Measurements from ENCODE around the gene TBL1X.
A peak's percentile ranks its signal among the peaks of the same experiment; 100 is the strongest.
"Not testable (repeated sequence)": the region's sequence is repeated elsewhere in the genome, so short reads cannot be mapped to it uniquely, and the experiment has no call there.

TBL1X gene

DNA sequence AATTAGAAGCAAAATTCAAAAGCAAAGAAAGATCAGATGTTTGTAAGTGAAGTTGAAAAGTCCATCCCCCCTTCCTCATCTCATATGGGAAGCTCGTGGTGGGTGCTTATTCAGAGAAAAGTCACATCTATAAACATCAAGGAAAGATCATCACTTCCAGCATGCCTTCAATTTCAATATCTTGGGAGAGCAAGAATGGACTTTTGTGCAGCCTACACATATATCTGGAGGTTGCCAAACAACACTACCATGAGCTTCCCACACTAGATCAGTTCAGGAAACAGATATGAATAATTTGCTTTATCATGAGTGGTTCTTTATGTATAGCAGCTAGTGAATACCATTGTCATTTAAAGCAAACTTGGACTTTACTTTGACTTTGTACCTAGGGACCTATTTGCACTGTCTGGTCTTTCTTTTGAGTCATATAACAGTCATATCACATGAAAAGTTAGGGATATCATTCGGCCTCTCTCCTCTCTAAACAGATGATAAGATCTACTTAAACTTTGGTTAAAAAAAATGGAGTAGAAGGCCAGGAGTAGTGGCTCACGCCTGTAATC is 5.6 kb upstream of the TBL1X start:
- DNase-seq (ENCODE audit: low spot score), result no peak

DNA sequence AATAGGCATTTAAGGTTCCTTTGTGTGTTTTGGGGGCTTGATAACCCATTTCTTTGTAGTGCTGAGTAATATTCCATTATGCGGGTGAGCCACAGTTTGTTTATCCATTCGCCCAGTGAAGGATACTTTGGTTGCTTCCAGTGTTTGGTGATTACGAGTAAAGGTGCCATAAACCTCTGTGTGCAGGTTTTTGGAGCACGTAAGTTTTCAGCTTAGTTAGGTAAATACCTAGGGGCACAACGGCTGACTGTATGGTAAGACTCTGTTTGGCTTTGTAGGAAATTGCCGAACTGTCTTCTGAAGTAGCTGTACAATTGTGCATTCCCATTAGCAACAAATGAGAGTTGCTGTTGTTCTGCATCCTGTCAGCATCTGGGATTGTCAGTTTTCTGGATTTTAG is 3.8 kb upstream of the TBL1X start:
- no peak for DNase-seq (ENCODE audit: low spot score)

DNA sequence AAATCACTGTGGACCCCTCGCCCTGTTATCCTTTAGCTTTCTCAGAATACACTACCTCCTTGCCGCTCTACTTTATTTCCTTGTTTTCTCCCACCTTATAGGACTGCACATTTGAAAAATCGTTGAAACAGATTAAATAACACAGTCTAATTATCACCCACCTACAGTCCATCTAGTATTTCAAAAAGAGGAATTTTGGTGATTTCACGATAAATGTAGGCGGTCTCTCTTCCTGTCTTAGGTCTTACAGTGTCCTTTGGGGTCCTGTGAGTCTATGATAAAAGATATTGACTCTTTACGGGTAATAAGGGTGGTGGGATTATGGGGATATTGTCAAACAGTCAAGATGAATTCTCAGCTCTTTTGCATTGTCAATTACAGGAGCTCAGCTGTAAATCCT is 2.4 kb upstream of the TBL1X start:
- DNase-seq (ENCODE audit: low spot score), result peak; percentile 2

DNA sequence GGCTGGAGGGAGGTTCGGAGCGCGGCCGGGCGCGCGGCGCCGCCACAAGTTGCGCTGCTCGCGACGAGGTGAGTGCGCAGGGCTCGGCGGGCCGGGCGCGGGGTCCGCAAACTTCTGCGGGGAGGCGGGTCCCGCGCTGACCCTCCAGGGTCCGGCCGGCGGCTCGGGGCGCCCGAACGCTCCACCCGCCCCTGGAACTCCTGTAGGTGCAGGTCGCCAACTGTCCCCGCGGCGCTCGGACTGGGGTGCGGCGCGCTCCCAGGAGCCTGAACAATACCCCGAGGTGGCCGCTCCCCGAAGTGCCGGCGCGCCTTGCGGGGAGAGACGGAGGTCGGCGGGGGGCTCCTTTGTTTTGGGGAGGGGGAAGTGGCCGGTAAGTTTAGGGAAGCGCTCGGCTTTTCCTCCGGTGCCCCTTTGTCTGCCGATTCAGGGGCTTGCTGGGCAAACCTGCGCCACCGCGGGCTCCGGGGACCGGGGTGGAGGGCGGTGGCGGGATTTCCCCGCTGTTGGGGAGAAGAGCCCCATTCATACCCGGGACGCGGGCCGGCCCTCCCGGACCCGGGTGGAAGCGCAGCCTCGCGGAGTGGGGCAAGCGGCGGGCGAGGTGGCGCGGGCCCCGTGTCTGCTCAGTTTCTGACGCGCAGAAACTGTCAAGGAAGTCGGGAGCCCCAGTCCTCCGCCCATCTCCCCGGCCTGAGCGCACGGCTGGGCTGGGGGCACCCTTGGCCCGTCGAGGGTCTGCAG is 694 bp downstream of the TBL1X start:
- peak; percentile 8 for DNase-seq (ENCODE audit: low spot score)

DNA sequence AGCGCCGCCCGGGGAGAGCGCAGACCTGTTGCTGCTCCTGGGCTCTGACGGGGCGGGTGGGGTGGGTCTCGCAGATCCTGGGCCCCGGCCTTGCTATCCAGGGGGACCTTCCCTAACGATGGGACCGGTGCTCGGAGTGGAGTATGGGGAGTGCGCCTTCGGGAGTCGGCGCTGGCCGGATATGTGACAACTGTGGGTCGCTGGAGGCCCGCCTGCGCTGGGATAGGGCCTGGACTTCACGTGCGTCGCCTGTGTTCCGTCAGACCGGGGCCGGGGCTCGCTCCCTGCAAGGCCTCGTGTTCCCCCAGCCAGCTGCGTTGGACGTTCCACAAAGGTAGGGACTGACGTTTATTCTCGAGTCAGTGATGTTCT is 1.3 kb downstream of the TBL1X start:
- DNase-seq (ENCODE audit: low spot score), result no peak

DNA sequence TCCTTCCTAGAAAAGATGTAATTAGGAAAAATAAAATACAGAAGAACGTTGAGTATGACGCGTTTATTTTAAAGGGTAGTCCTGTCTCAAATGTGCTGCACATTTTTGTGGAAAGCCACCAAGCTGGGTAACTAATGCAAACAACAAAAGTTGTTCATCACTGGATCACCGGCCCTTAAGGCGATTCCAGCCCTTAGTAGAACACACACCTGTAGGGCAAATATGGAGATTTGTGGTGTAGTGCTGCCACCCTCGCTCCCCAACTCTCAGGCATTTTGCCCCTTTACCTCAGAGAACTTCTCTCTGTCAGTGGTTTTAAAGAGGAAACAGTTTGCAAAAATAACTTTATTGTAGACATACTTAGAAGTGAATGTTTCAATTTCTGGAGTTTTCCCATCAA is 1.9 kb downstream of the TBL1X start:
- DNase-seq (ENCODE audit: low spot score), result peak; percentile 2

DNA sequence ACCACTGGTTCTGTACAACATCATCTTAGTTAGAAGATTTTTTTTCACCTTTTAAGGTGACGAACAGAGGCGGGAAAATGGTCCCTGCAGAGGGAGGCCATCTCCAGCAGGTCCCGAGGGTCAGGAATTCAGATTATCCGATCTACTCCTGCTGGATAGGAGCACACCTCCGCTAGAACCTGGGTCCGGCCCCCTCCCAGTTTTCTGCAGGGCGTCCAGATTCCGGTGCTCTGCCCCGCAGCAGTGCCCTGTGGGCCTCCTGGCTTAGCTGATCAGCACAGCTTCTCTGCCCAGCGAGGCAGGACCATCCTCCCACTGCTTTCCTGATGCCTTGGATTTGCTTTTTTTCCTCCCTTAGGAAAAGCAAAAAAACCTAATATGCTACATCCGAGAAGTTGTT is 2.3 kb downstream of the TBL1X start:
- no peak for DNase-seq (ENCODE audit: low spot score)

DNA sequence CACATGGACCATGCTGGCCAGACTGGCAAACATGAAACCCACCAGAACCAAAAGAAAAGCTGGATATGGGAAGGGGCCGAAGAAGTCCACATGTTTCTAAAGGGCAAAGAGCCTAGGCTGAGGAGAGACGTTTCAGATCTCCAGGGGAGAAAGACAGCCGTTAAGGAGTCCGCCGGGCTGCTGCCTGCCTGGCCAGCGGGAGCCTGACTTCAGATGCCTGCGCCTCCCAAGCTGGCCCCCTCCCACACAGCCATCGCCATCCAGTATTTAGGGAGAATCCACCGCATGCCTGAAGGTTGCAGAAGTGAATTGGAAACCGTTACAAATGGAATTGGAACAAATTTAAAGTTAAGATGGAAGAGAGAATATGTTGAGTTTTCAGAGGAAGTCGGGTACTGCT is 2.9 kb downstream of the TBL1X start:
- DNase-seq (ENCODE audit: low spot score), result no peak

DNA sequence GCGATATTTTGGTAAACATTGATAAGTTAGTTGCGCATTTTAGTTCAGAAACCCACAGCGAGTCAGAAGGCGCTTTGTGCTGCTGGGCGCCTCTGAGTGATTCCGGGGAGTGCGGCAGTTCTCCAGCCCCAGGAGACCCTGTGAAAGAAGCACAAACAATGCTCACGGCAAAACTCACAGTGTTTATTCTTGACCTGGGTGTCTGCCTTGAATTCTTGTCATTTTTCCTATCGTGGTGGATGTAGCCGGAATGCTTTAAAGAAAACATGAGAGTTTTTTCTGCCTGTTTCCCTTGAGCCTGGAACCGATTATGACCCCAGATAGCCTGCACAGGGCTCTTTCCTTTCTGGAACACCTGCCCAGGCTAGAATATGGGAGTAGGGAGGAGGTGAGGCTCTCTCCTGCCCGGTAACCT is 6.7 kb downstream of the TBL1X start:
- DNase-seq (ENCODE audit: low spot score), result no peak

DNA sequence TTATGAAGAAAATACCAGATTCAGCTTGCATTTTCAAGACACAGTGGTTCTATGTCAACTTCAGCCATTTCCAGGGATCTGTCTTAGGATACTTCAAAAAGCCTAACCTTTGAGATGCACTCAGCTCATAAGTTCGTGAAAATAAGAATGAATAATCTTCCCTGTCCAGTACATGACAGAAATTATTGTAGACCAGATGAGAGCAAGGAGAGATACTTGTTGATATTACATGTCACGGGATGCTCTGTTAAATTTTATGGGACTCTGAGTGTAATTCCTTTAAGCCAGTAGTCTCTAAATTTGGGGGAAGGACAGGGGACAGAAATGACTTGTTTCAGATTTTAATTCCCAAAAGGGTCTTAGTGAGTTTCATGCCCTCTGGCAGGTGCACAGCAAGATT is 8.8 kb downstream of the TBL1X start:
- no peak for DNase-seq (ENCODE audit: low spot score)

DNA sequence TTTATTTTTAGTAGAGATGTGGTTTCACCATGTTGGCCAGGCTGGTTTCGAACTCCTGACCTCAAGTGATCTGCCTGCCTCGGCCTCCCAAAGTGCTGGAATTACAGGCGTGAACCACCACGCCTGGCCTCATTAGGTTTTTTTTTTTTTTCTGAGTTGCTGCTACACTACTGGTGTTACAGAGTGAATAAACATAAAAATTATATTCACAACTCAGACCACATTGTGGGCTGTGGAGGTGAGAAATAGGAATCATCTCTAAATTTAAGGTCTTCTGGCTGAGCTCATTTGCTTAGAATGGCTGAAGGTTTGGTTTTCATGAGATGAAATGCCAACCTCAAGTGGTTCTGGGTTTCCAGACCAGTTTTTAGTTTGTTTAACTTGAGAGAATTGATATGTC is 10.6 kb downstream of the TBL1X start:
- DNase-seq (ENCODE audit: low spot score), result not testable (repeated sequence)

DNA sequence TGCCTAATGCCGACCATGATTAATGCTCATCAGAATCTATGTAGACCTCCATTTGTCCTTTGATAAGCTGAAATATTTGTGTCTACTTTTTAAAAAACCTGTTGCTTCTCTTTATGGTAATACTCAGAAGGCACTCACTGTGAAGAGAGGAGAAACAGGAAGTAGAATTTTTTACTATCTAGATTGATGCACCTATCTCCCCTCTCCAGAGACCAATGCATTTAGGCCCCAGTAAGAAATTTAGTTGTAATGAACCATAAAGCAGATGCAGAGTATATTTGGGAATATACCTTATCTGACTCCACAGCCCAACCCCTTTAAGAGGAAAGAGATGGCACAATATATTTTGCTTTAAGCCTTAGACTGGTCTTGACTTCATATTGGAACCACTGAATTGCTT is 11.1 kb downstream of the TBL1X start:
- DNase-seq (ENCODE audit: low spot score), result peak; percentile 15

DNA sequence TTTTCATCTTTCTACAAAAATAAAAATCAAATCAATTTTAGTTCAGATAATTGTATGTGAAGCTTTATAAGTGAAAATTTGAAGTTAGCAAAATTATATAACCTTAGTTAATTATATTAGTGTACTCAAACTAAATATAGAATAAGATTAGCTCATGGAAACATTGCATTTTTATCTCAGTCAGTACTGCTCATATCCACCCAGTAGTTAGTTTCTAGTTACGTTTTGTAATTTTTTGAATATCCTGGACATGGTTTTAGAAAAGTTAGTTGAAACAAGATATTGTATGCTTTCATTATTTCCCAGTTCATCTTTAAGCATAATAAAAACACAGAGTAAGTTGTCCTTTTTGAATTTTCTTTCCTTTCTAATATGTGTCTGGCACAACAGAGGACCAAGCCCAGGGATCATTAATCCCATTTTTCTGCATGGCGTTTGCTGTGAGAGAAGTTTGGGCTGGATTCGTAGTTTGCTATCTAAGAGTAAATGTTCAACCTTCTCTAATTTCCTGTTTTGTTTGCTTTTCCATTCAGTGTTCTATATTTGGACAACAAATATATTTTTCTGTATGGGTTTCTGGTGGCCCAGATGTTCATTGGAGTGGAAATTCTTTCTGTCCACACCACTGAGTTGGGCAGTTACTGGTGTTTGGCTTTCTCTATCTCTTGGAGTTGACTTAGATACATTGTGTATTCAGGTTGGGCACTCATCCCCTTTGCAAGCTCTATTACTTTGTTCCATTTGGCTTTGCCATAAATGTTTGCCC is 12.1 kb downstream of the TBL1X start:
- DNase-seq (ENCODE audit: low spot score), result no peak

DNA sequence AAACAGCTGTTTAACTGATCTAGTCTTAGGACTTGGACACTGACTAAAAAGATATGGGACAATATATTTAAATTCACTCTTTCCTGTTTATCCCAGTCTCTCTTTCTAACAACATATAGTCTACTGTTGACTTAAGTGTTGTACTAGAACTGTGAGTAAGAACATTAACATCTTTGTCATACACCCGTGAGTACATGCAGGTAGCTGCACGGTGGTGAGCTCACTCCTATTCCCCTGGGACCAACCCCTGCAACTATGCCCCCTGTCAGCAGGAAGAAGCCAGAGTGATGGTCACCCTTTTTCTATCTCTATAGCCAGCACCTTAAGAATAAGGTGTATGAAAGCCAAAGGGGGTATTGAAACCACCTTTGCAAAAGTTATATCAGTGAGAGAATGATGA is 17.6 kb downstream of the TBL1X start:
- no peak for DNase-seq (ENCODE audit: low spot score)

DNA sequence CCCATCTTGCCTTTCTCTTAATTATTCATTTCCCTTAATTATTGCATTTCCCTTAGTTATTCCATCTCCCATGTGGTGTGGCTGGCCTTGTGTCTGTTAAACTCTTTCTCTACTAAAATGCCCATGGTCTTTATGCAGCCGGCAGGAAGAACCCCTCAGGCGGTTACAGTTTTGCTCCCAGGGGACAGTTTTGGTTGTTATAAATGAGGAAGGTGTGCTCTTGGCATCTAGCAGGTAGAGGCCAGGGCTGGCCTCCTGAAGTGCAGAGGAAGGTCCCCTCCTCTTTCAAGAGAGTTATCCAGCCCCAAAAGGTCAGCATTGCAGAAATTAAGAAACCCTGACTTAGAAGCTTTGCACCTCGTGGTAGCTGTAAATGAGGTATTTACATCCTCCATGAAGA is 18.0 kb downstream of the TBL1X start:
- DNase-seq (ENCODE audit: low spot score), result no peak

DNA sequence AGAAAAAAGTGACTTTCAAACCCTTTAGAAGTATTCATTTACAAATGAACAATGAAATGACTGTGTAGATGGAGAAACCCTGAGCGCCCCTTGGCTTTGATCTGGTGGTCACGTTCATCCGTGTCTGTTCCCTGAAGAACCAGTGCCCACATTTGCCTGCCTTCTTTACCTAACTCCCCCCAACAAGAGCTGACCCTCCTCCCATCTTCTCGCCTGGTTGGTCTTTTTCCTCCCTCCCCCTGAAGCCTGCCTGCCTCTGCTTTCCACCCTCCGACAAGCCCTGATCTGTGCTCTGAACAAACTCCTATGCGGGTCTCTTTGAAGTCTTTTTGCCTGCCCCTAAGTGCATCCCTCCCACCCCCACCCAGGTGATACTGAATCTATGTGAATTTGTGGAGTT is 18.5 kb downstream of the TBL1X start:
- DNase-seq (ENCODE audit: low spot score), result no peak

DNA sequence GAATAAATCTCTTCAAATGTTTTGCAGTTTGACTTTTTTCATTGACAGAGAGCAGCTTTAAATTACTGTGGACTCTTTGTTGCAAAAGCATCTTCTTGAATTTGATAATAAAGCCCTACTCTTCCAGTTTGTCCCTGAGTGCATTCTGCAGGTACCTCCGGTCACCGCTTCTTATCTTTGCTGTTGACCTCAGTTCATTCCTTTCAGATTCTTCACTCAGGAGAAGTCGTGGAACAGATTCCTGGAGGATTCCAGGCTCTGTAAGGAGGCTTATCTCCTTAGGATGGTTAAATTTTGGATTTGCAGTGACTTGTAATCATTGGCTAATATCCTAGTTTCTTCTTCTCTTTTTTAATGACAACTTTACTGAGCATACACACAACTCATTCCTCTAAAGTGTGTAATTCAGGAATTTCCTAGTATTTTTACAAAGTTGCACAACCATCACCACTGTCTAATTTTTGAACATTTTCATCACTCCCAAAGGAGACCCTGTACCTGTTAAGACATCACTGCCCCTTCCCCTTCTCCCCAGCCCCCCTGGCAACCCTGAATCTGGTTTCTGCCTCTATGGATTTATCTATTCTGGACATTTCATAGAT is 22.0 kb downstream of the TBL1X start:
- no peak for DNase-seq (ENCODE audit: low spot score)

DNA sequence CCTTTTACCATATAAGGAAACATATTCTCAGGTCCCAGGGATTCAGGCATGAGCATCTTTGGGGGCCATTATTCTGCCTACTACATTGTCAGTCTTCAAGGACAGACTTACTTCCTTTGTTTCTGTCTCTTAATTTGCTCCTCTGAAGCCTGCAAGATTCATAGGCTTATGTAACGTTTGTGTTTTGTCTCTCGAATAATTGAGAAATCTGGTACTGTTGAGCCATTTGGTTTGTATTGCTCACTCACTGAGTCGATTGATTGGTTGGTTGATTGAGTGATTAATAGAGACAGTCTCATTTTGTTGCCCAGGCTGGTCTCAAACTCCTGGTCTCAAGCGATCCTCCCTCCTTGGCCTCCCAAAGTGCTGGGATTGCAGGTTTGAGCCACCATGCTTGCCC is 23.7 kb downstream of the TBL1X start:
- no peak for DNase-seq (ENCODE audit: low spot score)

DNA sequence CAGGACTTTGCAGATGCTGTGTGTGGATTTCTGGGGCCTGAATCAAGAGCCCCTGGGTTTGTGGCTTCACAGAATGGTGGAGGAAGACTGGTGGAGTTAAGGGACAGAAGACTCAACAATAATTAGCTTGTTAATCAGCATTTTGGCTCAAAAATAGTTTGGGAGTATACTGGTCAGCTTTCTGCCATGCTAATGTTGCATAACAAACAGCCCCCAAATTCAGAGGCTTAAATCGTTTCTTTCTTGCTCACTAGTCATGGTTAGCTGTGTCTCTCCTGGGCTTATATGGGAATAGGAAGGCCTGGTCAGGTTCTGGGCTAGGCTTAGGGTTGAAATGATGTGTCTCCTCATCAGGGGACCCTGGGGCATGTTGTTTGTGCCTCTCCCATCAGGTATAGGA is 24.4 kb downstream of the TBL1X start:
- no peak for DNase-seq (ENCODE audit: low spot score)

DNA sequence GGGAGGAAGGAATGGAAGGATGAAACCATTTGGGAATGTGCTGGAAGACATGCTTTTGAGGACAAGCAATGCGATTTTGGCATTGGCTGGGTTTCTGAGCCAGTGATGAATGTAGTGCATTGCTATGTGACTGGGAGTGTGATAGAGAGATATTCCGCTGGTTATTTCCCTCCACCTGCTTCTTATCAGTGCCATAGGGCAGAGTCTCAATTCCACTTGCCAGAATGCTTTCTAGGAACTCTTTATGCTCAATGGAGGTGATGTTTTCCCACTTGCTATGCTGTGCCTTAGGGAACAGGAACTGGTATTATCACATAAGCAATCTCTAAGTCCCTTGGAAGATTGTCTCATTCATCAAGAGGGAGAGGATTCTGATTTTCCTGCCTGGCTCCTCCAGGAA is 28.0 kb downstream of the TBL1X start:
- DNase-seq (ENCODE audit: low spot score), result no peak

DNA sequence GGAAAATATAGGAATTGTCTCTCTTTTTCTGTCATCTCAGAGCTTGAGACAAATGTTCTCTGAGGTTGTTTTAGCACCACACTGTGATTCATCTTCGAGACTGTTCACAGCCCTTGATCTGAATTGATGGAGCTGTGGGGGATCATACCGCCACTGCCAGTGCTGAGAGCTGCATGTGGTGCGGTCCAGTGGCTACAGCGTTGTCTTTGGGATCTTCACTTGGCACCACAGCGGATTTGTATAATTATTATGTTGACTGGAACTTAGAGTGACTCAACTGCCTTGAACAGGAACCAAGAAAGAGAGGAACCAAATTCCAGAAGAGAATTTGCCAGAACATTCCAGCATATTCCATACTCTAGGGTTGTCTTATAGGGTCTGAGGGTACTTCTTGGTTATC is 29.1 kb downstream of the TBL1X start:
- no peak for DNase-seq (ENCODE audit: low spot score)

DNA sequence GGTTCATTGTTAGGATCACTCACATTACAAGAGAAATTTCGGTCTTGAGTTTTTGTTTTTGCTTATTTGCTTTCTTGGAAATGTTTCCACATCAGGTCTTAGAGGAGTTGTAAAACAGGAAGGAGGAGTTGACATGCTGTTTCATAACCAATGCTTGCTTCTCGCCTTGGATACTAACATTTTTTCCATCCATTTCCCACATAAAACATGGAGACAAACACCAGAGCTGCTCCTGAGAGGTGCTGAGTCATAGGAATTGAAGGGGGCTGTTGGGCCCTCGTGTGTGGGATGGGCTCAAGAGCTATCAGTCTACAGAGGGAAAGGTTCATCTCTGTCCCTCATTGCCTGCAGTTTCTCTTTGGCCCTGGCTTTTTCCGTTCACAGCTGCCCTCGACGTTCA is 29.9 kb downstream of the TBL1X start:
- no peak for DNase-seq (ENCODE audit: low spot score)

DNA sequence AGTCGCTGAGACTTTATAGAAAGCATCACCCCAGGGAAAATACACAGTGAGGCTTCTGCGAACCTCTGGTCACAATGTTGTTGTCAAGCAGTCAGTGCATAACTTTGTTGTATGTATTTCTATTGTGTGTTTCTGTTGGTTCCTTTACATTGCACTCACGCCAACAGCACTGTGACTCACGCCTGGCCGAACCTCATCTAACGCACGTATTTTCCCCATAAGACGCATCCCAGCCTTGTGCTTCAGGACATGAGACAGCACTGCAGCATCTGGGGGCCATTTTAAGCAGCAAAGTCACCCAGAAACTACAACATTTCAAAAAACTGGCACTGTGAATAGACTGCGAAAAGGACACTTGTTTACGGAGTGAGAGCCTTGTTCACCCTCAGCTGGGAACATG is 30.6 kb downstream of the TBL1X start:
- DNase-seq (ENCODE audit: low spot score), result no peak
